Stimulated activated CD4-positive, alpha-beta T cell treated with anti-CD3 and anti-CD28 coated beads, Interleukin-1b, Interleukin-23, amount 100 ng/mL, for 48 hours (primary cell): Measurements from ENCODE around the gene TAF1C.
A peak's percentile ranks its signal among the peaks of the same experiment; 100 is the strongest.
"Not testable (repeated sequence)": the region's sequence is repeated elsewhere in the genome, so short reads cannot be mapped to it uniquely, and the experiment has no call there.

Experiments
- DNase-seq: peaks from one replicate; pipeline ENCODE4 v3.0.0-alpha.2; 2020

TAF1C gene

DNA sequence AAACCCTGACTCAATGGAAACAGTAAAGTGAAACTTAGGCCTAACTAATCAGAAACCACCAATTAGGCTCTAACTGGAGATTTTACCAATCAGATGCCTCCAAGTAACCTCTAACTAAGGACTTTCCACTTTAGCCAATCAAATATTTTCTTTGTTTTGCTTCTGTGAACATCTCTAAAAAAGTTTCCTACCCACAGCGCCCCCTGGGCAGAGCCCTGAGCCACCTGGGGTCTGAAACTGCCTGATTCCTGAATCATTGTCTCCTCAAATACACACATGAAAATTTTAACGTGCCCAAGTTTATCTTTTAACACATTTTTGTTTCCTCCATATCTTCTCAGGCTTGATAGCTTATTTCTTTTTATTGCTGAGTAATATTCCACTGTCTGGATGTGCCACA is 23.1 kb upstream of the TAF1C start:
- no peak for DNase-seq

DNA sequence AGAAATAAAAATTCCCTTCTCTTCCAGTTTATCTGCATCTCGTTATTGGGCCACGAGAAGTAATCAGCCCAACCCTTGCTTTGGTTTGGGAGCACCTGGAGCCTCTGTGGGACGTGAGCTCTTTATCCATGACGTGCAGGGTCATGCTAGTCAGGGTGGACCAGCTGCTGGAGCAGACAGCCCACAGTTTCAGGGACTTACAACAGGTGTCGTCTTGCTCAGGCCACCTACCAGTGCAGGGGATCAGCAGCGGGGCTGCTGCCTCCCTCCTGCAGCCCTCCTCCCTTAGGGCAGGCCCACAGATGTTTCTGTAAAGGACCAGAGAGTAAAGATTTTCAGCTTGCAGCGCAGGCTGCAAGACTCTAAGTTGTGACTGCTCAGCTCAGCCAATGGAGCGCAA is 21.0 kb upstream of the TAF1C start:
- no peak for DNase-seq

GRCh38 chr16:84207251-84207650 is 20.4 kb upstream of the TAF1C start:
- no peak for DNase-seq

DNA sequence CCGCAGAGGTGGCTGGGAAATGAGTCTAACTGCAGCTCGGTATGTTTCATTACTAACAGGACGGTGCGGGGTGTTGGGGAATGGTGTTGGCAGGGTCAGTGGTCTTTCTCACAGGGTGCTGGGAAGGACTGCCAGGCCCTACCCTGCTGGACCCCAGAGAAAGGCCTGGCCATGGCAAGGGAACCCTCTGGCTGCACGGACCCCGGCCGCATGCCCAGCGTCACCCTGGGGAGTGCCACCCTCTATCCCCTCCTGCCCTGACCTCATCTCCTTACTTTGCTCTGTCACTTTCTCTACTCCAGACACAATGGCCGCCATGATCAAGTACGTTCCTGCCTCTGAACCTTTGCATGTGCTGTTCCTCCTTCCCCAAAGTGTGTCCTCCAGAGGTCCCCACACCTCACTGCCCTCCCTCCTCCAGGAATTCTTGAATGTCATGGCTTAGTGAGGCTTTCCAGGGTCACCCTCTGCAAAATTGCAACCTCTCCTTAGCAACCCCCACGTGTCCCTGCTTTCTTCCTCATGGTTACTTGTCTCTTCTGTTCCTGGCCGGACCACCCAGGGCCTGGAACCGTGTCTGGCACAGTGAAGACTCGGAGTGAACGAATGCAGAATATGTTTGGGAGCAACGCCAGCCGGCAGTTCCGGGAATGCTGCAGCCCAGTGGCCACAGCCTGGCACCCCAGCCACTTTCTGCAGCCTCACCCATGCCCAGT is 19.3 kb upstream of the TAF1C start:
- no peak for DNase-seq

DNA sequence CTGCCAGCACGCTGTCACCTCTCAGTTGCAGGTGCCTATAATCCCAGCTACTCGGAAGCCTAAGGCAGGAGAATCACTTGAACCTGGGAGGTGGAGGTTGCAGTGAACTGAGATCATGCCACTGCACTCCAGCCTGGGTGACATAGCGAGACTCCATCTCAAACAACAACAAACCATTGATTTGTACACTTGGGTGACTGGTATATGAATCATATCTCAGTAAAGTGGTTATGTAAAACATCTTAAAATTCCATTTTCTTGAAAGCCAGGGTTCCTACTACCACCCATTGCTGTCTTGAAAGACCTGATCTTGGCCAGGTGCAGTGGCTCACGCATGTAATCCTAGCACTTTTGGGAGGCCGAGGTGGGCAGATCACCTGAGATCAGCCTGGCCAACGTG is 18.3 kb upstream of the TAF1C start:
- DNase-seq = not testable (repeated sequence)

DNA sequence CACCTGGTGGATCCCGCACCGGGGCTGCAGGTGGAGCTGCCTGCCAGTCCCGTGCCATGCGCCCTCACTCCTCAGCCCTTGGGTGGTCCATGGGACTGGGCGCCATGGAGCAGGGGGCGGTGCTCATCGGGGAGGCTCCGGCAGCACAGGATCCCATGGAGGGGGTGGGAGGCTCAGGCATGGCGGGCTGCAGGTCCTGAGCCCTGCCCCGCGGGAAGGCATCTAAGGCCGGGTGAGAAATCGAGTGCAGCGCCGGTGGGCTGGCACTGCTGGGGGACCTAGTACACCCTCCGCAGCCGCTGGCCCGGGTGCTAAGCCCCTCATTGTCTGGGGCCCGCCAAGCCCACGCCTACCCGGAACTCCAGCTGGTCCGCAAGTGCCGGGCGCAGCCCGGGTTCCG is 17.7 kb upstream of the TAF1C start:
- DNase-seq = not testable (repeated sequence)

- no peak for DNase-seq
These were observed 13.0 kb upstream of the TAF1C start for GRCh38 chr16:84199861-84200260.

- no peak for DNase-seq
These were observed 12.2 kb upstream of the TAF1C start for GRCh38 chr16:84199097-84199496.

DNA sequence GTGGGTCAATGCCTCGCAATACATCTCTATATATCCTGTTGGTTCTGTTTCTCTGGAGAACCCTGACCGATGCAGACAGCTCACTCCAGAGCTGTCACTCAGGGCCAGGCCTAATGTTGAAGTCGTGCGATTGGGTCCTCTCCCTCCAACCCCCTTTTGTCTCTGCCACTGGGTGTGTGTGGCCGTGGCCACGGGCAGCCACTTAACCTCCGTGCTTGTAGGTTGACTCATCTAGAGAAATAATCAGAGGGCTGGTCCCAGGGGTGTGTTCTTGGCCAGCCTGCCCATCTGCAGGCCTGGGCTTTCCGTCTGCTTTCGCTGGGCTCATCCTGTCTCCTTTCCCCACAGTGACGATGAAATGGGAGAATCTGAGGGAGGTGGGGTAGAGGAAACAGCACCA is 11.5 kb upstream of the TAF1C start:
- DNase-seq = no peak

DNA sequence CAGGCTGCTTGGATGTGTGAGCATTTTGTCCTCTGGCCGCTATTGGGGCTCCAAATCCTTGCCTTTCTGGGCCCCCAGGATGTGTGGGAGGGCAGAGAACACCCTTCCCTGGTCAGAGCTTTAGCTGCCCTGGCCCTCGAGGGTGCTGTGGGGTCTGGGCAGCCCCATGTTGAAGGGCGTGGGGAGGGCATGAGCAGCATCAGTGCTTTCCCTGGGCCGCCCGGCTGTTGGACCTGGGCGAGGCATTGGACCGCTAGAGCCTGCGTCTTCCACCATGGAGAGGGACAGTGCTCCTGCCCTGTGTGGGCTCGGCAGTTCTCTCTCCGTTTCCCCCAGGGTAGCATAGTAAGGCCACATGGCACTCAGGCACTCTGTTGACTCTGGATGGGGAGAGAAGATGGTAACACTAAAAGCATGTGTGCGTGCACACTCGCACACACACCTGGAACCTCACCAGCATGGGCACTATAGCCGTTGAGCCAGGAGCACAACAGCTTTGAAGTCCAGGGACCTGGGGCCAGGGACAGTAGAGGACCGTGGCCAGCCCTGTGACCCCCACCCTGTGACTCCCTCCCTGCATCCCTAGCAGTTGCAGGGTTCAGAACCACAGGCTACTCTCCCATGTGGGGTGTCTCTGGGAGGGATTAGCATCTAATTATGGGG is 10.7 kb upstream of the TAF1C start:
- DNase-seq = no peak

DNA sequence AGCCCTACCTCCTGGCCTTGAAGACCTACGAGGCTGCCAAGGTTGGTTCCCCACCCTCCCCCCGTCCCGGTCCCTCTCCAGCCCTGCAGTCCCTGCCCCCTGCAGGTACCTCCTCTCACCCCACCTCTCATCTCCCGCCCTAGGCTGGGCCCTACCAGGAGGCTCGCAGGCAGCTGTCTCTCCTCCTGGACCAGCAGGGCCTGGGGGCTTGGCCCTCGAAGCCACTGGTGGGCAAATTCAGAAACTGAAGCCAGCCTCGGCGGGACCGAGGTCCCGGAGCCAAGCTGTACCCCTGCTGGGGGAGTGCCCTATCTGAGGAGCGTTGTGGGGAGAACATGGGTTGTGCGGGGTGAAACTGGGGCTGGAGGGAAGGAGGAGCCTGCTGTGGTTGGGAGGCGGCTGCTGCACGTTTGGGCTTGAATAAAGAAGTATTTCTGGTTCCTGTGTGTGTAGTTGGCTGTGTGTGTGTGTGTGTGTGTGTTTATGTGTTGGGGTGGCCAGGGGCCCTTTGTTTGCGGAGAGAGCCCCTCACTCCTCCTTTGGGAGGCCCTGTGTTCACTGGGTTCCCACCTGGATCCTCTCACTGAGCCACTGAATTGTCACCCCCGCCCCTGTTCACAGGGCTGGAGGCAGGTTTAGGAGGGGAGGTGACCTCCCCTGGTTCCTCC is 10.0 kb upstream of the TAF1C start:
- no peak for DNase-seq

GRCh38 chr16:84196101-84196500 is 9.2 kb upstream of the TAF1C start:
- no peak for DNase-seq

- no peak for DNase-seq
These were observed 8.6 kb upstream of the TAF1C start for GRCh38 chr16:84195201-84196093.

DNA sequence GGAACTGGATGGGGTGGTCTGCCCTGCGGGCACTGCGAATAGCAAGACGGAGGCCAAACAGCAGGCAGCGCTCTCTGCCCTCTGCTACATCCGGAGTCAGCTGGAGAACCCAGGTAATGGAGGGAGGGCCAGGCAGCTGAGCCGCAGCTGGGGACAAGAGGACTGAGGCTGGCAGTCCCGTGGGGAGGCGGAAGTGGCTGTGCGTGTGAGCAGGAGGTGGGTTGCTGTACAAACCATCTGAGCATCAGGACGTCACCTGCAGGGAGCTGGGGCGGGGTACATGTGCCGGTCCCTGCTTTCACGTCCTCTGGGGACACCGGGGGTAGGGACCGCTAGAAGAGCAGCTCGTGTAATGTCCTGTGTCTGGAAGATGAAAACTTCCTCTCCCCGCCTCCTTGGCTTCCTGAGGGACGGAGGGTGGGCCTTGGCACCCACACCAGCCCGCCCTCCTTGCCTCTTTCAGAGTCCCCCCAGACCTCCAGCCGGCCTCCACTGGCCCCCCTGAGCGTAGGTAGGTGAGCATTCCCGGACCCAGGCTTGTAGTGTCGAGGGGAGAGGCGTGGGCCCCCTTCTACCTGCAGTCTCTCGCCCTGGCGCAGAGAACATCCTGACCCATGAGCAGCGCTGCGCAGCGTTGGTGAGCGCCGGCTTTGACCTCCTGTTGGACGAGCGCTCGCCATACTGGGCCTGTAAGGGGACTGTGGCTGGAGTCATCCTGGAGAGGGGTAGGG is 7.8 kb upstream of the TAF1C start:
- peak; percentile 36 for DNase-seq

DNA sequence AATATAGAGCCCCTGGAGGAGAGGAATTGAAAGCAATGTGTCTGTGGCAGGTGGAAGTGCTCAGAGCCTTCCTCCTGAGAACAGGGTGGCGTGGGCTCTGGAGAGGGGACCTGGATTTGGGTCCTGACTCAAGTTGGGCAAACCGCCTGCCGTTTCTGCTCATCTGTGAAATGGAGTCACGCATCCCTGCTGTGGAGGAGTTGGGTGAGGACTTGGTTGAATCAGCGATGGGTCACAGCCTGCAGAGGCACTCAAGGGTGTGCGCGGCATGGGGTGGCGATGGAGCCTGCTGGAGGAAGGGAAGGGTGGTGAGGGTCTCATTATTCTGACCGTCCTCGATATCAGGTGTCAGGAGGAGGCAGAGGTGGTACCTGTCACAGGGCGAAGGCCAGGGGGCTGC is 7.2 kb upstream of the TAF1C start:
- DNase-seq = no peak

- no peak for DNase-seq
These were observed 6.6 kb upstream of the TAF1C start for GRCh38 chr16:84193480-84193879.

DNA sequence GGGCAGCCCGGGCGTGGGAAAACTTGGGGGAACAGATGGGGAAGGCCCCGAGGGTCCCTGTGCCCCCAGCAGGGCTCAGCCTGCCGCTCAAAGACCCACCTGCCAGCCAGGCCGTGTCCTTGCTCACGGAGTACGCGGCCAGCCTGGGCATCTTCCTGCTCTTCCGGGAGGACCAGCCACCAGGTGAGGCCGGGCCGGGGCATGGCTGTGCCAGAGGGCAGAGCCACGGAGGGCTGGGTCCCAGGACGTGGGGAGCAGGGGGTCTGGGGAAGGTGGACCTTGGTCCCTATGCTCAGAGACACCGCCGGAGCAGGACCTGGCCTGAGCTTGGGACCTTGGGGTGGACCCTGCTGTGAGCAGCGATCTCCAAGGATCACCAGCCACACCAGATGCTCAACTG is 4.6 kb upstream of the TAF1C start:
- DNase-seq = no peak

DNA sequence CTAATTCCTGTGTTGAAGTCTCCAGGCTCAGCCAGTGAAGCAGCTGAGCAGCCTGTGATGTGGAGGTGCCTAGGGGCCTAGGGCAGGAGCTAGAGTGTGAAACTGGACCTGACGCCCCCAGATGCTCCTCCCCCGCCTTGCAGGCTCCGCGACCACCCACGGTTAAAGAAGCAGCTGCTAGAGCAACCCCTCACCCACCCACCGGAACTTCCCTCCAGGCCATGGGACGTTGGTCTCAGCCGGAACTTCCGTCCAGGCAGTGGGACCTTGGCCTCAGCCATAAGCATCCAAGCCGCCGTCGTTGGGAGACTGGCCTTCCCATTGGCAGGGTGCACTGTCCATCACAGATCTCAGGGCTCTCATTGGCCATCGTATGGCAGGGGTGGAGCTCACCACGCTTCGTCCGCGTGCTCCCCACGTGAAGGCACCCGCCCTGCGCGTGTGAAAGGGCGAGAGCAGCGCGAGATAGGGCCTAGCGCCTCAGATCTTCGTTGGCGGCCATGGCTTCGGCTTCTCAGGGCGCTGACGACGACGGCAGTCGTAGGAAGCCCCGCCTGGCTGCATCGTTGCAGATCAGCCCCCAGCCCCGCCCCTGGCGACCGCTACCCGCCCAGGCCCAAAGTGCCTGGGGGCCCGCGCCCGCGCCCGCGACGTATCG is 4.0 kb upstream of the TAF1C start, which contains the start of gene ADAD2:
TSS of gene ADAD2 (plus strand) at position 427 of the 658 bp plus-strand sequence. CDS start at position 501, 74 bp downstream.
- no peak for DNase-seq

GRCh38 chr16:84184775-84185174 is 2.1 kb downstream of the TAF1C start:
- no peak for DNase-seq

DNA sequence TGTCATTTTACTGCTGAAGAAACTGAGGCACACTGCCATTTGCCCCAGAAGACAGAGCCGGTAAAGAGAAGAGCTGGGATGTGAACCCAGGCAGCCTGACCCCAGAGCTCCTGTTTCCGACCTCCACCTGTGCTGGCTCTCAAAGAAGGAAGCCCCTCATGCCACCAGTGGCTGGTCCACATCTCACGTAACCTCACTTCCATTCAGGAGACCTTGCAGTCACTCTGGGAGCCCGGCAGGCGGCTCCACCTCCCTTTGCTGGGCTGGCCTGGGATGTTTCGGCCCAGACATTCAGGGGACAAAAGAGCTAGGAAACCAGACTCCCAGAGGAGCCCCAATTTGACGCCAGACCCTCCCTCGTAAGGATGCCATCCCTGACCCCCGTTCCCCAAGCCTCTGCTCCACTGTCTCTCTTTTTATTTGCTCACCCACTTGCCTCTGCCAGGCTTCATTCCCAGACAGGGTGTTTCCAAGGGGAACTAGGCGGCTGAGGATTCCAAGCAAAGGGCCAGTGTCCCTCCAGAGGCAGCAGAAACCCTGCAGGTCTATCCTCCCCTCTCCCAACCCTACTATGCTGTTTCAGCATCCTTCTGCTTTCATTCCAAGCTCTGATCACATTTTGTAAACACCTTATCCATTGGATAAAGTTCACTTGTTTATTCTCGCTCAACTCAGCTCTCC is 2.8 kb downstream of the TAF1C start:
- no peak for DNase-seq

- no peak for DNase-seq
These were observed 3.3 kb downstream of the TAF1C start for GRCh38 chr16:84183572-84183875.
